Activated CD4-positive, CD25-positive, alpha-beta regulatory T cell treated with anti-CD3 and anti-CD28 coated beads, Interleukin-2, amount 50 U/mL, for 24 hours (primary cell): ENCODE data around the gene ENTPD2.
A peak's percentile ranks its signal among the peaks of the same experiment; 100 is the strongest.
"Not testable (repeated sequence)": the region's sequence is repeated elsewhere in the genome, so short reads cannot be mapped to it uniquely, and the experiment has no call there.

Experiments
- ATAC-seq, 2 donors: fragments of 150-1000 bp; cut with Tn5 transposase; one replicate each; pipeline ENCODE4 v1.10.0; 2021; ENCODE audit warnings: mild to moderate bottlenecking in 1 of 2, moderate library complexity in 1 of 2

Gene ENTPD2

DNA sequence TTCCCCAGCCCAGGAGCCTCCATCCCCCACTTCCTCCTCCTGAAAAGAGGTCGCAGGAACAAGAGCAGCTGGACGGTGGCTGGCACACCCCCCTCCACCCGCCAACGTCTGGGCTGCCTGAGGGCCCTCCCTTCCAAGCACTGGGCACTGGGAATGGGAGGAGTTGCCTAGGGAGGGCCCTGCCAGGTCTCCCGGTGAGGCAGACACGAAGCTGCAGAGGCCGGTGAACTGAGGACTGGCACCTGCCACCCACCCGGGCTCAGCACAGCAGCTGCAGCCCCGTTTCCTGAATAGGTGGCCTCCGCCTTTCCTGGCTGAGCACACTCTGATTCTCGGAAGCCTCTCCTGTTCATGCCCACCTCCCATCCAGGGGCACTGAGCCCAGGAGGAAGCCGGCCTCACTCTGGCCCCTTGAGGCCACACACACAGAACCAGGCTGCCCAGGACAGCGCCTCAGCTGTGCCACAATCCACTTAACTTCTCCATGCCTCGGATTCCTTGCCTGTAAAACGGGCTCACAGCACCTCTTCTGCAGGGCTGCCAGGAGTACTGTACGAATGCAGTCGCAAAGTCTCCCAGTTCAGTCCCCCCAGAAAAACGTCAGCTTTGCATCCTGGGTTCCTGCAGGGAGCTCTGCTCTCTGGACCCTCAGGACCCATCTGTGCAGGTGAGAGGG is 9.2 kb downstream of the ENTPD2 start:
- ATAC-seq: no peak

DNA sequence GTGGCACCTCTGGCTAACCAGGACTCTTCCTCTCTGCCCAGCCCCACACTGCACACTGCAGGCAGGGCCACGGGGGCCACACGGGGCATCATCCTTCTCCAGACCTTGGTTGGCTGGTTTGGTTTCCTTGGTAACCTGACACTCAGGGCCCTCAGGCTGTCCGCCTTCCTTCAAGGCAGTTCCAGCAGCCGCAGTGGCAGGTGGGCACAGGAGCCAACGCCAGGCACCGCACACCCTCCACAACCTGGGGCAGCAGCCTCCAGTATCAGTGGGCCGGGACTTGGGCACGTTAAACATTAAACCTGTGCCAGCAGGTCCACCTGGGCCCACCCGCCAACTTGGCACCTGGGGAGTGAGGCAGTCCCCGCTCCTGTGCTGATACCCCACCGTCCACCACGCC is 9.8 kb downstream of the ENTPD2 start:
- no peak for ATAC-seq

DNA sequence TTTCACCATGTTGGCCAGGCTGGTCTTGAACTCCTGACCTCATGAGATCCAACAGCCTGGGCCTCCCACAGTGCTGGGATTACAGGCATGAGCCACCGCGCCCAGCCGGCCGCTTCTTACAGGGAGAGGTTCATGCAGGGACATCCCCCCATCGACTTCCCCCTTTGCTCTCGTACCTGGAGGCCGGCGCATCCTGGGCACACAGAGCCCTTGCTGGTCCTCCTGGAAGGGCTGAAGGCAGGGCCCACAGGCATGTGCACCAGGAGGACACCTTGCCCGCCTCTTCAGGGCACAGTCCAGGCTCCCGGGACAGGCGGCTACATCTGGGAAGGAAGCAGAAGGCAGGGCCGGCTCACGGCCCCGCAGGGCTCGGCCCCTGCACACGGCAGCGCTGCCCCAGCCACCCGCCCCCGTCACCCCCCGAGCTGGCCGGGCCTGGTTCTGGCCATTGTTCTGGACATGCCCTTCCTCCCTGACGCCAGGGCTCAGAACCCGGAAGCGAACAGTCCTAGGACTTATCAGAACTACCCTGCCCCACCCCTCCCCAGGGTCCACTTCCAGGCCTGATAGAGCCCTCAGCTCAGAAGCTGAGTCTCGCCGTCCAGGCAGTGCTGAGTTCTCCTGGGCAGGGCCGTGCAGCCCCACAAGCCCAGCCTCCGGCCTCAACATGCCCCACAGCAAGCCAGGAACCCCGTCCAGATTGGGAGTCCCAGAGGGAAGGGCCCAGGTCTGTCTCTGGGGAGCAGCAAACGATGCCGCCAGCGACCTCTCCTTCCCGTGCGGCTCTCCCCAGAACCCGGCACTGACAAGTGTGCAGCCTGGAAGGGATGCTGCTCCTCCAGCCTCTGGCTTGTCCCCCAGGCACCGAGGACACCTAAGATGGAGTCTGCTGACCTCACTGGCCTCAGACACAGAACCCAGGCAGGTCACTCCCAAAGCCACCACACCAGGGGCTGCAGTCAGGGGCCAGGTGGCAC is 10.8 kb downstream of the ENTPD2 start:
- no peak for ATAC-seq

DNA sequence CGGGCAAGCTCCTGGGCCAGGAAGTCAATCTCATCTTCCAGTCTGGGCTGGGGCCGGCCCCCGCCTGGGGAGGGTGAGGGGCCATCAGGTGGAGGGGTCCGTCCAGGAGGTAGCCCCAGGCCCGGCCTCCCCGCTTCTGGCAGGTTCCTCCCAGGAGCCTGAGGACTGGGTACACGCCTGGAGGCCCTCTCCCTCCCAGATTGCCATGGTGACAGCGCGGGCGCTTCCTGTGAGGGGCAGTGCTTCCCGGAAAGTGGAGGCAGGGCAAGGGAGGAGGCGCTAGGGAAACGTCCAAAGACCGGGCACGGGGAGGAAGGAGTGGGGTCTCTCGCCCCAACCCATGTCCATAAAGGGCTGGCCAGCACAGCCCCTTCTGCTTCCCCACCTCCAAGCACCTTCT is 12.7 kb downstream of the ENTPD2 start:
- ATAC-seq: no peak

DNA sequence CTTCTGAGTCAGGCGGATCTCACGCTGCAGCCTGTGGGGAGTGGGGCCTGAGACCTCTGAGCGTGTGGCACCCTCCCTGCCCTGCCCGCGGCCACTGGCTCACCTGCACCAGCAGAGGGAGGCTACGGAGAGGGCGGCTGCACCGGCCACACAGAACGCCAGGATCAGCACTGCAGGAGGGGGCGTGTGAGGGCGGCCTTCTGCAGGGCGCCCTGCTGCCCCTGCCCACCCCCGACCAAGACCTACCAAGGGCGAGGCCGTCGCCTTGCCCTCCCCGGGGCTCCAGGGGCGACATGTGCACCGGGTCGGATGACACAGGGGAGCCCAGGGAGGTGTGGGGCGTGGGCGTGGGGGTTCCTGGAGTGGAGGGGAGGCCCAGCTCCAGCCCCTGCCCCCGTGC is 13.3 kb downstream of the ENTPD2 start:
- no peak for ATAC-seq

DNA sequence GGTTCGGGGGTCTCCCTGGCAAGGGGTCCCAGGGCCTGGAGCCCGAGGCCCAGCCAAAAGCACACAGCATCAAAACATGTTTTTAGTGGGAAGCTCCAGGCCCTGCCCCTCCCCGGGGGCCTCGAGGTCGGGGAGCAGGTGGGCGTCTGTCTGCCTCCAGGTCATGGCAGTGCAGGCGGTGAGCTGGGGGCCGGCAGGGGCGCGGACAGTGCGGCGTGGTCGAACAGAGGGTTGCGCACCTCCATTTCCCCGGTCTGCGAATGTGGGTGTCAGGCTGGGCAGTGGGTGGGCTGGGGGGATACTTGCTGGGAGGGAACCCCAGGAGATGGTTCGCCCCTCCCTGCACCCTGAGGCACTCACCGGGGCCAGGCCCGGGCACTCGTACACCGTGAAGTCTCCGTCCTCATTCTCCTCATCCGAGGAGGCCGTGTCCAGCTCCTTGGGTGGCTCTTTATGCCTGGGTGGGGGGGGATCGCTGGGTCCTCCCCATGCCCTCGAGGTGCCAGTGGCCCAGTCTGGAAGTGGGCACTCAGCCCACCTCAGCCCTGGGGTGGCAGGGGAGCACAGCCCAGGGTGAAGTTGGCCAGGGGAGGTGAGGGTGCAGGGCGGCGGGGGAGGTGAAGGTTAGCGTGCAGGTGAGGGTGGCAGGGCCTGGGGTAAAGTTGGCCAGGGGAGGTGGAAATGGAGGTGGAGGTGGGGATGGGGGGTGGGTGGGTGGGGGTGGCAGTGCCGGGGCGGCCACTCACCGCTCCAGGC is 14.1 kb downstream of the ENTPD2 start:
- no peak for ATAC-seq

DNA sequence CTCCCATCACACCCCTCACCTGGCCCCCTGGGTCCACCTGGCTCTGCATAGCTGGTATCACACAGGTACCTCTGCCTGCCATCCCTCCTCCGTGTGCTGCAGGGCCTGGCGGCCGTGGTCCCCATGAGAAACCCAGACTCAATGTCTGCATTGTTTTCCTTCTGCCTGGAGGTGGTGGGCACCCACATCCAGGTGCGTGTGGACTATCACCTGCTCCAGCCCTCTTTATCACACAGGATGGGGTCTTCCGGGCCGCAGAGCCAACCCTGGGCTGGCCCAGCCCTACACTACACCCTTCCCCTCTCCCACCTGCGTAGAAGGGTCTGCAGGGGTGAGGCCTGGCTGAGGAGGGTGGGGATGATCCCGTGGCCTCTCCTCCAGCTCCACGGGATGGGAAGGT is 14.9 kb downstream of the ENTPD2 start:
- ATAC-seq: no peak

DNA sequence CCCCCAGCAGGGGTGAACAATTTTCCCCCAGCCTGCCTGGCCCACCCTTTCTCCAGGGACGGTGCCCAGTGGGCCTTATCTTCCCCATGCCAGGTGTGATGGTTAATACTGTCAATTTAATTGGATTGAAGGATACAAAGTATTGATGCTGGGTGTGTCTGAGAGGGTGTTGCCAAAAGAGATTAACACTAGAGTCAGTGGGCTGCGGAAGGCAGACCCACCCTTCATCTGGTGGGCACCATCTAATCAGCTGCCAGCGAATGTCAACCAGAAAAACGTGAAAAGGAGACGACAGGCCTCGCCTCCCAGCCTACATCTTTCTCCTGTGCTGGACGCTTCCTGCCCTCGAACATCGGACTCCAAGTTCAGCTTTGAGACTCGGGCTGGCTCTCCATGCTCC is 16.4 kb downstream of the ENTPD2 start:
- ATAC-seq: no peak

DNA sequence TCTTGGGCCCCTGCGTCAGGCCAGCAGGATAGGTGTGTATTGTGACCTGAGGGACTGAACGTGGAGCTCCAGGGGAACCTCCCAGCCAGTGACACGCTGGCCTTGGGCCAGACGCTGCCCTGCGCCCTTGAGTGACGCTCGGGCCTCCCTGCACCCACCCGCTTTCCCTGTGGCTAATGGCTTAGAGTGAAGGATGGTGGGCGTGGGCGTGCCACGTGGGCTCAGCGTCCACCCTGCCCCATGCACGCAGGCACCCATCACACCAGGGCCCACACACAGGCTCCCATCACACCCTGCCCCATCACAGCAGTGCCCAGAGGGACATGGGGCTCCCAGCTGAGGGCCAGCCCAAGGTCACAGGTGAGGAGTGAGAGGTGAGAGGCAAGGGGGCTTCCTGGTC is 16.8 kb downstream of the ENTPD2 start:
- no peak for ATAC-seq

DNA sequence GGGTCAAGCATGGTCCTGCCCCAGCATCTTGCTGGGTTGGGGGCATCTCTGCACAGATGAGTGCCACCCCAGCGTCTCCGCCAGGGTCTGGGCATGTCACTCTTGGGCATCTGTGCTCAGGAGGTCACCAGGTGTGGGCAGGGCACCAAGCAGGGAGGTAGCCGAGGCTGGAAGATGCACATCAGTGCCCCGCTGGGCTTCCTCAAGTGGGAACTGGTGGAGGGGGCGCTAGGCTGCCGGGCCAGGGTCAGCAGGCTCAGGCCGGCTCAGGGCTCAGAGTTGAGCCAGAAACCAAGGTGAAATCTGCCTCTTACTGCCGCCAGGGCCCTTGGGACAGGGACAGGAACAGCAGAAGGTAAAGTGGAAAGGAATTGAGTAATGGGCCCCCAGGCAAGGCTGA is 17.9 kb downstream of the ENTPD2 start:
- ATAC-seq: no peak

DNA sequence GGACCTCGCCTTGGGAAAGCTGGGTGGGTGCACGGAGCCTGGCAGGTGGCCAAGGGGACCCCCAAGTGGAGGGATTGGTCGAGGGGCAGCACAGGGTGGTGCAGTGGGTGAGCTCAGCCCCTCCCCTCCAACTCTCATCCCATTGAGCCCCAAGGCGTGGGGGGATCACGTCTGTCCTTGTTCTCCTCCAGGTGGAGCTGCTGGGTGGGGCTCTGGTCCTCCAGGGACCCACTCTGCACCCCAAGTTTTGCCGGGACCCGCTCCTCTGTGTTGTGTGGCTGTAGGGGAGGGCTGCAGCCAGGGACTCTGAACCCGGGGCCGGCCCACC is 18.4 kb downstream of the ENTPD2 start:
- no peak for ATAC-seq

DNA sequence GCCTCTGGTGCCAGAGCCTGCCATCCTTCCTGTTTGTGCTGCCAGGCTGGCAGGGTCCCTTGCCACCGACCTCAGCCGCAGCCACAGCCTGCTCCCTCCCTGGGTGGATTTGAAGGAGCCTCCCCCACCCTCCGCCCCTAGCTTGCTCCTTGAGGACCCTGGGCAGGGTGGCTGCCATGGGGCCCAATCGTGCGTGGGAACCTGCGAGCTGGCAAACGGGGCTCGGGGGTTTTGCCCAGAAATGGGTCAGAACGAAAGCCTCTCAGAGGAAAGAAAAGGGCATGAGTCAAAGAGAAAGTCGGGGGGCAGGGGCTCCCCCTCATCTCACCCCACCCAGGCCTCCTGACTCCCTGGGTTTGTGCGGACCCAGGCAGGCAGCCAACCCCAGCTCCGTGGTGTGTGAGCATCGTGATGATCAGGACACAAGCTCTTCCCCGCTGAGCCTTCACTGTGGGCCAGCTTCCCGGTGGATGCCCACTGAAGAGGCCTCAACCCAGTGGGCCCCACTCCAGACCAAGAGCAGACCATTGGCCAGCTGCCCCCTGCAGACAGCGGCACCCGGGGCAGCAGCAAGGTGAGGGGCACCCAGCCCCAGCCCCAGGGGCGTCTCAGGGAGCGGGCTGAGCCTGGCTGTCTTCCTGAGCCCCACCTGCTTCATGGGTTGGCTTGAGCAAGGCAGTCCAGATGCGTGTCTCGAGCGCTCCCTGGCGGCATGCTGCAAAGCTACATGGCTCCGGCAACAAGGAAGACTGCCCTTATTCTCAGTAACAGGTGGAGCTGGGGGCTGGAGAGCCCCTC is 19.0 kb downstream of the ENTPD2 start:
- ATAC-seq: peak; percentile 74 to 82

DNA sequence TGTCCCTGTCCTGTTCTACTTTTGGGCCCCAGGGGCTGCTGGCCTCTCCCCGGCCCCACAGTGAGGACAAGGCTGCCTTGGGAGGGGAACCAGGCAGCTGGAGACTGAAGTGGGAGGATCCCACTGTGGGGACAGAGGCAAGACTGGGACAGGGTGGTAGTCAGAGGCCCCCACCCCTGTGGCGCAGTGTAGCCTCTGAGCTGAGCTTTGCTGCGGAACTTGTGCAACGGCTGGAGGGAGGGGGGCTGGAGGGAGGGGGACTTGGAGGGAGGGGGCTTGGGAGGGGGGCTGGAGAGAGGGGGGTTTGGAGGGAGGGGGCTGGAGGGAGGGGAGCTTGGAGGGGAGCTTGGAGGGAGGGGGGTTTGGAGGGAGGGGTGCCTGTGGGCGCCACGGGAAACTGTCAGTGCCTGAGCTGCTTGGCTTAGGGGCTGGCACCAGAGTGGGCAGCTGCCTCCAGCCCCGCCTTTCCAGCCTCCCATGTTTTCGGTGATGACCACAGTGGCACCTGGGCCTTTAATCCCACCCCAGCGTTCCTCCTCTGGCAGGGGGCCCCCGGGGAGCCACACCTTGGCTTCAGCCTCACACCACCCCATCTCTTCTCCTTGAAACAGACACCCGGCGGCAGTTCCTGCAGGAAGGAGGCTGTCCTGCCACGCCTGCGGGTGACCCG is 19.7 kb downstream of the ENTPD2 start:
- ATAC-seq: no peak

DNA sequence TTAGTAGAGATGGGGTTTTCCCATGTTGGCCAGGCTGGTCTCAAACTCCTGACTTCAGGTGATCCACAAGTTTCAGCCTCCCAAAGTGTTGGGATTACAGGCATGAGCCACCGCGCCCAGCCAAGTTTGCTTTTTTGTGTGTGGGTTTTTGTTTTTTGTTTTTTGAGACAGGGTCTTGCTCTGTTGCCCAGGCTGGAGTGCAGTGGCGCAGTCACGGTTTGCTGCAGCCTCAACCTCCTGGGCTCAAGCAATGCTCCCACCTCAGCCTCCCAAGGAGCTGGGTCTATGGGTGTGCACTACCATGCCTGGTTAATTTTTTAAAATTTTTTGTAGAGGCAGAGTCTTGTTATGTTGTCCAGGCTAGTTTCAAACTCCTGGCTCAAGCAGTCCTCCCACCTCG is 20.4 kb downstream of the ENTPD2 start:
- not testable (repeated sequence) for ATAC-seq

DNA sequence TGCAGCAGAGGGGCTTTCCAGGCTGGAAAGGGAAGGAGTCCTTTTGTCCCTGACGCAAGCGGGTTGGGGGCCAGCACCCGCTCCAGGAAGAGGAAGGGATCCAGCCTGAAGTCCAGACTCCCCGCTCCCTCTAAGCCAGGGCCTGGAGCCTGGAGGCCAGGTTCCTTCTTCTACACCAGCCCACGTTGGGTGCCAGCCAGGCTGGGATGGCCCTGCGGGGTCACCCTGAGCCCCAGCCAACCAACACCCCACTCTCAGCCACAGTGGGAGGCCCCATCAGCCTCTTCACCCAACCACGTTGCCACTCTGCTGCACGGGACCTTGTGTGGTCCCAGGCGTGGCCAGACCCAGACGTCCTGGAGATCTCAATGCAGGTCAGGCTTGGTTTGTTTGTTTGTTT is 21.0 kb downstream of the ENTPD2 start:
- ATAC-seq: no peak

DNA sequence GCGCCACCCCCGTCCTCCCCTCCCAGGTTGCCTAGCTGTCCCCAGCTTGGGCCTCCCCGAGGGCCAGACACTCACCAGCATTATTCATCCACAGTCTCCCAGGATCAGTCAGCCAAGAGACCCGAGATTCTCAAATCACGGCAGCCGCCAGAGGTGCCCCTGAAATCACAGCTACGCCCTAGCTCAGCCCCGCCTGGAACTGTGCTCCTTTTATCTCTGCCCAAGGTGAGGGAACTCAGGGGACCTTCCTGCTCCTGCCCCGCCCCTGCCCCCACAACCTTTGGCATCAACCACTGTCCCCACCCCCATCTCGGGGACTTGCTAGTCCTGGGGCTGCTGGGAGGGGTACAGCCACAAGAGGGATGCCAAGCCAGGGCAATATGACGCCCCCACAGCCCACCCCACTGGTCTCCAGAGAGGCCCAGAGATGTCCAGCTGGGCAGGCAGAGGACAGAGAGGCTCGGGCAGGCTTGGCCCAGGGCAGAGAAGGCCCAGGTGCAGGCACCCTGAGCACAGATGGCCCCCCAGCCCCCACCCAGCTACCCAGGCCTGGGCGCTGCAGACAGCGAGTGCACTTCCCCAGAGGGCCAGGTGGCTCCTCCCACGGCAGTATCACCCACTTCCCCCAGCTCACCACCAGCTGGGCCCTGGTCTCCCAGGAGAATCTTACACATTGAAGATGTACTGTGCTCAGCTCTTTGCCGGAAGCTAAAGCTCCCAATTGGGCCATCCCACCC is 21.8 kb downstream of the ENTPD2 start, which contains the start of gene FUT7:
TSS of gene FUT7 (minus strand) at position 185 of the 737 bp plus-strand sequence. CDS start at position 88, 97 bp downstream.
- peak; percentile 5 to 32 for ATAC-seq

DNA sequence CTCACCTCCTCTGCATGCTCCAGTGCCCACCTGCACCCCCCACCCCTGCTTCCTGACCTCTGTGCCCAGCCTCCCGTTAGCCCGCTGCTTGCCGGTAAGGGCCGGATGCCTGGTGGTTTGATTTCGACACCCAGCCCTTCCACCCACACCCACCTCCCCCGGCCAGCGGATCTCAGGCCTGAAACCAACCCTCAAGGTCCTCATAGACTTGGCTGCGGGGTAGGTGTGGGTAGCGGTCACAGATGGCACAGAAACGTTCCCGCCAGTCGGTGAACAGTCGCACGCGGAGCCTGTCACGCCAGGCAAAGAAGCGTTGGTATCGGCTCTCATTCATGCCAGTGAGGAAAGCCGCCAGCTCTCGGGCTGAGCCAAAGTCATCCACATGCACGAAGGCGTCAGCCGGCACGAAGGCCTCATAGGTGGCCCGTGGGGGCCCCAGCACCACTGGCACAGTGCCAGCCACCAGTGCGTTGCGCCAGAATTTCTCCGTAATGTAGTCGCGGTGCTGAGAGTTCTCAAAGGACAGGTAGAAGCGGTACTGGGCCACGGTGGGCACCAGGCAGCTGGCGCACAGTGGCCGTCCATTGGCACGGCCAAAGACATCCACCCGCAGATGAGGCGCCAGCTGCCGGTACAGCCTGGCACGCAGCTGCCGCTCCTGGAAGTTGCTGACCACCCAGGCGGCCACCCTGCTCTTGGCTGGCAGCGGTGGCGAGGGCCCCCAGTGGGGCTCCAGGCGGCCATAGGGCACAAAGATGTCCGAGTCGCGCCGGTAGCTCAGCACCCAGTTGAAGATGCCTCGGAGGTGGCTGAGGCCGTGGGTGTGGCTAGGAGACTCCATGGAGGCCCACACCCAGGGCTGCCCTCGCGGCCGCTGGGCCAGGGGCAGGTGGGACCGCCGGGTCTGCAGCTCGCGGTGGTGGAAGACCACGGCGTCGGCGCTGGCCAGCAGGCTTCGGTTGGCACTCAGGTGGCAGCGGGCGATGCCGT is 23.0 kb downstream of the ENTPD2 start:
- peak in 1 of 2 donors; percentile 2 for ATAC-seq

DNA sequence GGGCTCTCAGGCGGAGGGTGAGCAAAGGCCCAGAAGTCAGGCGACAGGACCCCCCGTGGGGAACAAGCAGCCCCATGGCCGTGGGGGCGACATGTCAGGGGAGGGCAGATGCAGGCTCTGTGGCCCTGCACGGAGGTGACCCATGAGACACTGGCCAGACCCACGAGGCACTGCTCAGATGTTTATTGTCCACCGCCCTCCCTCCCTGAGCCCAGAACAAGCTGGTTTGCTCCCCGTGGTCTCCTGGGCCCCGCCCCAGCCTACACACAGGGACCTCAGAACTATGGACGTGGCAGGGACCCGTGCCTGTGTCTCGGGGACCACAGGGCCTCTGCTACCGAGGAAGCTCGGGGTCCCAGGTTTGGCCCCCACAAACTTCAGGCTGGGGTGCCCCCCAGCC is 23.9 kb downstream of the ENTPD2 start:
- no peak for ATAC-seq

DNA sequence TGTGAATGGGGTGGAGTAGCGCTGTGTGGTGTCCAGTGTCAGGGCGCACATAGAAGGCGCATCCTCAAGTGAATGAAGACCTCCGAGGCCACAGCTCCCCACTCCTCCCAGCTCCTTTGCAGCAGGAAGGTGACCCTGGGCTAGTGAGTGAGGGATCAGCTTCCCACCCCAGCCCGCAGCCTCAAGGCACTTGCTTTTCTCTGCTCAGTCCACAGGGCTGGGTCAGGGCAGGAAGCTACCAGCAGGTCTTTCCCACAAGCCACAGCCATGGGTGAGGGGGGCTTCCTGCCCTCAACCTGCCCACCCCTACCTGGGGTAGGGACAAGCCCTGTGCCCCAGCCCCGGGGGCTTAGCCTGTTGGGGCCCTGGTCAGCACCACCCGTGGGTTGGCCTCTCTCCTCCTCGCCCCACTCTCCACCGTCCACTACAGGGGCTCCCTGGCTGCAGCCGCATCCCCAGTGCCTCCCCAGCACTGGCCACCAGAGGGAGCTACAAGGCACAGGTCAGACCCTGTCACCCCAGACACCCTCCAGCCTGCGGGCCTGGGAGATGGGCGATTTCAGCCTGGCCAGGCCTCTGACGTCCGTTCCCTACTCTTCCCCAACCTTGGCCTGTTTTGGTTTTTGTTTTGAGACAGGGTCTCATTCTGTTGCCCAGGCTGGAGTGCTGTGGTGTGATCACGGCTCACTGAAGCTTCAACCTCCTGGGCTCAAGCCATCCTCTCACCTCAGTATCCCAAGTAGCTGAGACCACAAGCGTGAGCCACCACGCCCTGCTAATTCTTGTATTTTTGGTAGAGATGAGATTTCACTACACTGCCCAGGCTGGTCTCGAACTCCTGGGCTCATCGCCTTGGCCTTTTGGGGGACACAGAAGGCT is 24.6 kb downstream of the ENTPD2 start:
- ATAC-seq: peak; percentile 36 to 39
